Measurements from ENCODE around the gene BUD13.

BUD13 gene

GRCh38 chr11:116720895-116721294 lies 51.9 kb downstream of the BUD13 start:
- Histone ChIP-seq H3K4me1 (ENCODE audit: low read length) (no peaks in the 10 kb centered on the region), H3K4me2 (ENCODE audit: low read depth, low read length) (no peak overlapping the region), H3F3A (ENCODE audit: insufficient read depth, low read length) (no peaks in the 10 kb centered on the region), H3K9me2 (replicated peaks; ENCODE audit: insufficient read depth, low read length) (no peaks in the 10 kb centered on the region), H3K27ac (ENCODE audit: low read length) (no peak overlapping the region), H3K4me3 (ENCODE audit: low read length) (no peak overlapping the region), H3K36me3 (replicated peaks; ENCODE audit: insufficient read depth, low read length) (no peaks in the 10 kb centered on the region), H3K9ac (ENCODE audit: low read length) (no peak overlapping the region), H2AFZ (ENCODE audit: low read length) (no peak overlapping the region), H3K9me3 (replicated peaks; ENCODE audit: insufficient read depth, low read length) (no peaks in the 10 kb centered on the region), H4K20me1 (ENCODE audit: insufficient read depth, low read length) (no peaks in the 10 kb centered on the region), H3K27me3 (replicated peaks; ENCODE audit: insufficient read depth, low read length) (no peaks in the 10 kb centered on the region), H3K79me2 (ENCODE audit: low read length) (no peaks in the 10 kb centered on the region)
- DNase-seq: no peak
- TF ChIP-seq EZH2 (optimal IDR thresholded peaks at IDR 0.05; ENCODE audit: low read depth, low read length) (no peak), EZH2phosphoT487 (IDR thresholded peaks at IDR 0.05; ENCODE audit: low read length) (no peak)
- TF ChIP-seq, protein P1, sequence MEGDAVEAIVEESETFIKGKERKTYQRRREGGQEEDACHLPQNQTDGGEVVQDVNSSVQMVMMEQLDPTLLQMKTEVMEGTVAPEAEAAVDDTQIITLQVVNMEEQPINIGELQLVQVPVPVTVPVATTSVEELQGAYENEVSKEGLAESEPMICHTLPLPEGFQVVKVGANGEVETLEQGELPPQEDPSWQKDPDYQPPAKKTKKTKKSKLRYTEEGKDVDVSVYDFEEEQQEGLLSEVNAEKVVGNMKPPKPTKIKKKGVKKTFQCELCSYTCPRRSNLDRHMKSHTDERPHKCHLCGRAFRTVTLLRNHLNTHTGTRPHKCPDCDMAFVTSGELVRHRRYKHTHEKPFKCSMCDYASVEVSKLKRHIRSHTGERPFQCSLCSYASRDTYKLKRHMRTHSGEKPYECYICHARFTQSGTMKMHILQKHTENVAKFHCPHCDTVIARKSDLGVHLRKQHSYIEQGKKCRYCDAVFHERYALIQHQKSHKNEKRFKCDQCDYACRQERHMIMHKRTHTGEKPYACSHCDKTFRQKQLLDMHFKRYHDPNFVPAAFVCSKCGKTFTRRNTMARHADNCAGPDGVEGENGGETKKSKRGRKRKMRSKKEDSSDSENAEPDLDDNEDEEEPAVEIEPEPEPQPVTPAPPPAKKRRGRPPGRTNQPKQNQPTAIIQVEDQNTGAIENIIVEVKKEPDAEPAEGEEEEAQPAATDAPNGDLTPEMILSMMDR (IDR thresholded peaks at IDR 0.05; ENCODE audit: low read length): no peak

DNA sequence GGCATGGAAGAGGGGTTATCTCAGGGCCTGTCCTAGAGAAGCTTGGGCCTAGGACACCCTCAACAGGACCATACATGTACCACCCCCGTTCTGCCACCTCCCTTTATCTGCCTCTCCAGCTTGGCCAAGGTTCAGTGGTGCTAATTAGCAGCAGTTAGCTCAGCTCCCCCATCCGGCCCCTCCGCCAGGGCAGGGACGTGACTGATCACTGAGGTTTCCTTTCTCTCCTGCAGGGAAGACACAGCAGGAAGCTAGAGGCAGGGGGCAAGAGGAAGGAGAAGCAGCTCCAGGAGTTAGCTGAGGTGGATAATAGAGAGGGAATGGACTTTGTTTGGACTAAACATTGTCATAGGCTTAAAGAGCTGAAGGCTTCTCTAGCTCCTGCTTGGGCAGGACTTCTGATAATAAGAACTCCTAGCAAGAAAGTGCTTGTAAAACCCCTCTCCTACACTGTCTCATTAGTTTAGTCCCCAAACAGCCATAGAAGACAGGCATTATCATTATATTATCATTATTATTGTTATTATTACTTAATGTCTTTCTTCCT lies 53.8 kb downstream of the BUD13 start:
- Histone ChIP-seq H3K79me2 (ENCODE audit: low read length) (no peaks in the 10 kb centered on the region), H3K4me3 (ENCODE audit: low read length) (no peak overlapping the region), H3K27me3 (replicated peaks; ENCODE audit: insufficient read depth, low read length) (no peaks in the 10 kb centered on the region), H3F3A (ENCODE audit: insufficient read depth, low read length) (no peaks in the 10 kb centered on the region), H2AFZ (ENCODE audit: low read length) (no peak overlapping the region), H4K20me1 (ENCODE audit: insufficient read depth, low read length) (no peaks in the 10 kb centered on the region), H3K36me3 (replicated peaks; ENCODE audit: insufficient read depth, low read length) (no peaks in the 10 kb centered on the region), H3K9me2 (replicated peaks; ENCODE audit: insufficient read depth, low read length) (no peaks in the 10 kb centered on the region), H3K9me3 (replicated peaks; ENCODE audit: insufficient read depth, low read length) (no peaks in the 10 kb centered on the region), H3K9ac (ENCODE audit: low read length) (no peak overlapping the region), H3K4me1 (ENCODE audit: low read length) (no peaks in the 10 kb centered on the region), H3K27ac (ENCODE audit: low read length) (no peak overlapping the region), H3K4me2 (ENCODE audit: low read depth, low read length) (no peak overlapping the region)
- TF ChIP-seq, protein P1 (IDR thresholded peaks at IDR 0.05; ENCODE audit: low read length): no peak
- TF ChIP-seq EZH2phosphoT487 (IDR thresholded peaks at IDR 0.05; ENCODE audit: low read length): no peak
- no peak for TF ChIP-seq EZH2 (optimal IDR thresholded peaks at IDR 0.05; ENCODE audit: low read depth, low read length)
- DNase-seq: no peak

DNA sequence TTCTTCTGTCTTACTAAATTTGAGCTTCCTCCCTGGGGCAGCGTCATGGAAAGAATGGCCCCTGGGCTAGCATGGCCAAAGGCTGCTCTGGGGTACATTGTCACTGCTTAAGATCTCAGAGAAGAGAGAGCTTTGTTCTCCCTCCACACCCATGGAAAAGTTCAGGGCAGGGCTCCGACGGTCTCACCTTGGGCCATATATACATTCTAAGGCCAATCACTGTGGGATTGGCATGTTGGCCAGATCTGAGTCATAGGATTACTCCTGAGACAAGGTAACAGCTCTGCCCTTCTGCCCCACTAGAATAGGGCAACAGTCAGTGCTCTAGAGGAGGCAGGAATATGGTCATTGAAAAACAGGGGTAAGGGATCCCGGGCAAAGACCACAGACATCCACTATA lies 56.2 kb downstream of the BUD13 start:
- Histone ChIP-seq H3K36me3 (replicated peaks; ENCODE audit: insufficient read depth, low read length) (no peaks in the 10 kb centered on the region), H3K79me2 (ENCODE audit: low read length) (no peaks in the 10 kb centered on the region), H3K4me2 (ENCODE audit: low read depth, low read length) (no peak overlapping the region), H2AFZ (ENCODE audit: low read length) (no peak overlapping the region), H3K9me2 (replicated peaks; ENCODE audit: insufficient read depth, low read length) (no peaks in the 10 kb centered on the region), H3K27me3 (replicated peaks; ENCODE audit: insufficient read depth, low read length) (no peaks in the 10 kb centered on the region), H3K9me3 (replicated peaks; ENCODE audit: insufficient read depth, low read length) (no peaks in the 10 kb centered on the region), H3F3A (ENCODE audit: insufficient read depth, low read length) (no peaks in the 10 kb centered on the region), H4K20me1 (ENCODE audit: insufficient read depth, low read length) (no peaks in the 10 kb centered on the region), H3K27ac (ENCODE audit: low read length) (no peak overlapping the region), H3K9ac (ENCODE audit: low read length) (no peak overlapping the region), H3K4me1 (ENCODE audit: low read length) (no peaks in the 10 kb centered on the region), H3K4me3 (ENCODE audit: low read length) (no peak overlapping the region)
- no peak for DNase-seq
- TF ChIP-seq EZH2phosphoT487 (IDR thresholded peaks at IDR 0.05; ENCODE audit: low read length) (no peak), EZH2 (optimal IDR thresholded peaks at IDR 0.05; ENCODE audit: low read depth, low read length) (no peak)
- TF ChIP-seq, protein P1 (IDR thresholded peaks at IDR 0.05; ENCODE audit: low read length): no peak
